Liver (tissue), 3 donors: ENCODE measurements around the gene ZBTB8B.

Experiments used
- ATF3 ChIP-seq: IDR thresholded peaks from 2 replicates; pipeline ENCODE4 v1.6.1; 2016; ENCODE audit warnings: antibody characterized with exemption
- CTCF ChIP-seq: fragments of 150-350 bp; IDR thresholded peaks from 2 replicates; pipeline ENCODE4 v1.5.1; 2017; ENCODE audit warnings: improper control_type of control experiment, low read depth, low read length; ENCODE audit not compliant: missing input control
- FOXA1 ChIP-seq: IDR thresholded peaks from 2 replicates; pipeline ENCODE4 v1.6.1; 2016; ENCODE audit warnings: antibody characterized with exemption
- GABPA ChIP-seq, 2 donors: IDR thresholded peaks in 1 of 2; conservative IDR thresholded peaks in 1 of 2; 2 replicates each; pipeline ENCODE4 v1.6.1; 2016; ENCODE audit warnings: antibody characterized with exemption in 2 of 2, mild to moderate bottlenecking in 1 of 2, moderate library complexity in 1 of 2
- HNF4A ChIP-seq, 2 donors: conservative IDR thresholded peaks; 2 replicates each; pipeline ENCODE4 v1.6.1; 2016; ENCODE audit warnings: antibody characterized with exemption in 2 of 2, mild to moderate bottlenecking in 2 of 2
- HNF4G ChIP-seq: IDR thresholded peaks from 2 replicates; pipeline ENCODE4 v1.6.1; 2016; ENCODE audit warnings: antibody characterized with exemption
- RAD21 ChIP-seq, 2 donors: IDR thresholded peaks; 2 replicates each; pipeline ENCODE4 v1.6.1; 2016; ENCODE audit warnings: antibody characterized with exemption in 2 of 2, mild to moderate bottlenecking in 2 of 2
- REST ChIP-seq: IDR thresholded peaks from 2 replicates; pipeline ENCODE4 v1.6.1; 2016; ENCODE audit warnings: antibody characterized with exemption, mild to moderate bottlenecking
- SP1 ChIP-seq: IDR thresholded peaks from 2 replicates; pipeline ENCODE4 v1.6.1; 2018; ENCODE audit warnings: antibody characterized with exemption, mild to moderate bottlenecking
- TAF1 ChIP-seq: conservative IDR thresholded peaks from 2 replicates; pipeline ENCODE4 v1.6.1; 2016; ENCODE audit warnings: antibody characterized with exemption, mild to moderate bottlenecking
- YY1 ChIP-seq: IDR thresholded peaks from 2 replicates; pipeline ENCODE4 v1.6.1; 2016; ENCODE audit warnings: antibody characterized with exemption, mild to moderate bottlenecking
- ZBTB33 ChIP-seq: IDR thresholded peaks from 2 replicates; pipeline ENCODE4 v1.6.1; 2016; ENCODE audit warnings: antibody characterized with exemption
- donor health status: healthy.
- donor health status: healthy.

GRCh38 chr1:32468791-32469190 lies 3.9 kb downstream of the ZBTB8B start:
- TF ChIP-seq HNF4A (conservative IDR thresholded peaks at IDR 0.05) (no peak), CTCF (no peak), GABPA (IDR thresholded peaks at IDR 0.05 in 1 of 2, conservative IDR thresholded peaks at IDR 0.05 in 1 of 2) (no peak), REST (no peak), RAD21 (IDR thresholded peaks at IDR 0.05) (no peak), TAF1 (no peak), YY1 (no peak), FOXA1 (no peak), ZBTB33 (no peak), SP1 (no peak), HNF4G (no peak), ATF3 (no peak)
